Measurements from ENCODE around the gene KRTAP10-12.
"Not testable (repeated sequence)": the region's sequence is repeated elsewhere in the genome, so short reads cannot be mapped to it uniquely, and the experiment has no call there.

KRTAP10-12 gene

GRCh38 chr21:44670642-44671432, 26.1 kb upstream of the KRTAP10-12 start:
- DNase-seq = no peak

- DNase-seq = no peak
These were observed 25.1 kb upstream of the KRTAP10-12 start for GRCh38 chr21:44671911-44672310.

GRCh38 chr21:44677881-44678280, 19.1 kb upstream of the KRTAP10-12 start:
- no peak for DNase-seq

GRCh38 chr21:44681152-44681551, 15.8 kb upstream of the KRTAP10-12 start:
- no peak for DNase-seq

- DNase-seq = no peak
These were observed 15.0 kb upstream of the KRTAP10-12 start, which contains the start of gene KRTAP12-1 for GRCh38 chr21:44681861-44682579. Gene KRTAP12-1 (minus strand): TSS chr21:44682163. CDS start chr21:44682123, 40 bp downstream.

- no peak for DNase-seq
These were observed 14.3 kb upstream of the KRTAP10-12 start for GRCh38 chr21:44682580-44683151.

GRCh38 chr21:44684077-44684476, 12.9 kb upstream of the KRTAP10-12 start:
- no peak for DNase-seq

- no peak for DNase-seq
These were observed 12.5 kb upstream of the KRTAP10-12 start for GRCh38 chr21:44684483-44684882.

GRCh38 chr21:44685050-44685449, 11.9 kb upstream of the KRTAP10-12 start:
- not testable (repeated sequence) for DNase-seq

- no peak for DNase-seq
These were observed 10.8 kb upstream of the KRTAP10-12 start for GRCh38 chr21:44686000-44686781.

GRCh38 chr21:44686843-44687561, 10.0 kb upstream of the KRTAP10-12 start:
- DNase-seq = no peak

GRCh38 chr21:44687671-44688070, 9.3 kb upstream of the KRTAP10-12 start:
- no peak for DNase-seq

- not testable (repeated sequence) for DNase-seq
These were observed 7.2 kb upstream of the KRTAP10-12 start for GRCh38 chr21:44689740-44690139.

GRCh38 chr21:44691686-44692085, 5.3 kb upstream of the KRTAP10-12 start:
- no peak for DNase-seq

- DNase-seq = no peak
These were observed 4.0 kb upstream of the KRTAP10-12 start for GRCh38 chr21:44692798-44693512.

GRCh38 chr21:44694776-44695175, 2.2 kb upstream of the KRTAP10-12 start:
- DNase-seq = no peak

- no peak for DNase-seq
These were observed 1.8 kb upstream of the KRTAP10-12 start for GRCh38 chr21:44695184-44695583.

- no peak for DNase-seq
These were observed 1.3 kb upstream of the KRTAP10-12 start for GRCh38 chr21:44695641-44696040.

- DNase-seq = no peak
These were observed 400 bp upstream of the KRTAP10-12 start for GRCh38 chr21:44696572-44696971.

GRCh38 chr21:44697811-44698734, 1.1 kb downstream of the KRTAP10-12 start:
- no peak for DNase-seq

All from activated CD4-positive, alpha-beta T cell treated with anti-CD3 and anti-CD28 coated beads, Interleukin-2, amount 50 U/mL, for 48 hours (primary cell).